Measurements from ENCODE around the gene ZNF598. TPM values are rescaled to one million over a fixed set of nuclear protein-coding genes. Genes with fewer than 3 reads are reported as not detected.
"Not testable (repeated sequence)": the region's sequence is repeated elsewhere in the genome, so short reads cannot be mapped to it uniquely, and the experiment has no call there.

The ZNF598 gene
- total RNA-seq, 1 donor from 2014 or later, result 50.3 TPM

DNA sequence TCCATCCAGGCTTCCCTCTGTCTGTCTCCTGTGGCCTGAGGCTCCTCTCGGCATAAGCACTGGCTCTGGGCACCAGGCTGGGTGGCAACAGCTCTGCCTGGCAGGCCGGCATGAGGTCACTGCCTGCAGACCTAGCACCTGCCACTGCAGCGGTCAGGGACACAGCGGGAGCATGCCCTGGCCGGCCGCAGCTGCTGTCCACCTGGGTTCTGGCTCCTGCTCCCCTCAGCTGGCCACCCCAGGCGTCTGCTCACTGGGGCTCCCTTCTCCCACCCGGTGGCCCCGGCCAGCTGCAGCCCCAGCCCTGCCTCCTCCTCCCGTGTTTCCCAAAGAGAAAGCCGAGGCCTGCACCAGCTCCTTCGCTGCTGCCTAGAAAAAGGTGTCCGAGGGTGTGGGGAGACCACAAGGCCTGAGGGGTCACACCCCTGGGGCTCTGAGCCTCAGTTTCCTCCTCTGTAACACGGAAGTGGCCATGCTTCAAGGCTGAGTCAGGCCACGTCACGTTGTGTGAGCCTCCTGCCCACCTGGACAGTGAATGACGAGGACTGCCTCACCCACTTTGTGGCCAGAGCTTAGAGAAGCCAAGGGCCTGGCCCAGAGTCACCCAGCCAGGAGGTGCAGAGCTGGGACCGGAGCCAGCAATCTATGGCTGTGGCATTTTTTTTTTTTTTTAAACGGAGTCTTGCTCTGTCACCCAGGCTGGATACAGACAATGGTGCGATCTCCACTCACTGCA is 31.3 kb upstream of the ZNF598 start:
- peak; percentile 94 for DNase-seq (ENCODE audit: low read depth)

DNA sequence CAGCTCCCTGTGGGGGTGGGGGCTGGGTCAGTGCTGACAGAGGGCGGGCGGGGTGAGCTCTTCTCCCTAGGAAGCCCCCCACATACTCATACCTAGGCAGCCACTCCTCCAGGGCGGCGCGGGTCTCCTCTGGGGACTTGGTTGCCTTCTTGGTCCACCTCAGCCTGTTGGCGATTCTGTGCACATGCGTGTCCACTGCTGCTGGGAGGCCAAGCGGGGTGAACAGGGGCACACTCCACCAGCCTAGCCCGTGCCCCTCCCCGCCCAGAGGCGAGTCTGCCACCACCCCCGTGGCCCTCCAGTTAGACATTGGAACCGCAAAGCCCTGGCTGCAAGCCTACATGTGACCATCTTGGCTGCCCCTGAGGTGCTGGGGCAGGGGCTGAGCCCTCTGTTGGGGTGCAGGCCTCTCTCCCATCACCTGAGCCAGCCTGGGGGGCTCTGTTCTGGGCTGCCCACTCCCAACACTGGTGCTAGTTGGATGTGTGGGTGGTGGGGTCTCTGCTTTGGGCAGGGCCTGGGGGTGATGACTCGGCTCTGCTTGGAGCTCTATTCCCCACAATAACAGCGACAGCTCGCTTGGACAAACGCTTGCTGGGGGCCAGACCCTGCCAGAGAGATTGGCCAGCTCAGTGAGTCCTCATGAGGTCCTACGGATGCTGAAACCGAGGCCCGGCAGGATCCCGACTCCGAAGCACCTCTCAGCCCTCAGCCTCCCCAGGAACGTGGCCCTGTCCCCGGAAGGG is 30.6 kb upstream of the ZNF598 start:
- DNase-seq (ENCODE audit: low read depth), result no peak

DNA sequence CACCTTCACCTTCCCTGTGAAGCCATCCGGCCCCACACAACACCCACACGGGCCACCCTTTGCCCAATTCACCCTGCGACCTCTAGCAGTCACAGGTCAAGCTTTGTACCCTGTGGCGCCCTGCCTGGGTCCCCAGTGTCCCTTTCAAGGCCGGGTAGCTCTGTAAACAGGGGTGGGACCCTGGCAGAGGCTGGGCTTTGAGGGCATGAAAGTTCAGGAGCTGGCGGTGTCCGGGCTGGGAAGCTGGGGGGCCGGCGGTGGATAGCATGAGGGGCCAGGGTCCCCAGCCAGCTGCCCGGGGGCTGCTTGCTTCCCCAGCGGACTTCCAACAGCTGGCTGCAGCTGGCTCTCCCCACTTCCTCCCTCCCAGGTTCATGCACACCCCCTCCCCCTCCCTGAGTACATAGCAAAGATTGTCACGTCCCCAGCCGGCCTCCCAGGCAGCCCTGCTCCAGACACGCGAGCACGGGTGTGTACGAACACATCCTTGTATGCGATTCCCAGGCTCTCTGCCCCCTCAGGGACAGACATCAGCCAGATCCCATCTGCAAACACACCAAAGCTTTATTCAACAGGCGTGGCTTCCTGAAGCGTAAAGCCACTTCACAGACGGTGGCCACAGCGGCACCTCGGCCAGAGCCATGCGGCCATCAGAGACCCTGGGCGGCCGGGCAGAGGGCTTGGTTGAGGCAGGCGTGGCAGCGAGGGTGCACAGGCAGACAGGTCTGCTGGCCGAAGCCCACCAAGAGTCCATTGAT is 29.8 kb upstream of the ZNF598 start:
- peak; percentile 67 for DNase-seq (ENCODE audit: low read depth)

DNA sequence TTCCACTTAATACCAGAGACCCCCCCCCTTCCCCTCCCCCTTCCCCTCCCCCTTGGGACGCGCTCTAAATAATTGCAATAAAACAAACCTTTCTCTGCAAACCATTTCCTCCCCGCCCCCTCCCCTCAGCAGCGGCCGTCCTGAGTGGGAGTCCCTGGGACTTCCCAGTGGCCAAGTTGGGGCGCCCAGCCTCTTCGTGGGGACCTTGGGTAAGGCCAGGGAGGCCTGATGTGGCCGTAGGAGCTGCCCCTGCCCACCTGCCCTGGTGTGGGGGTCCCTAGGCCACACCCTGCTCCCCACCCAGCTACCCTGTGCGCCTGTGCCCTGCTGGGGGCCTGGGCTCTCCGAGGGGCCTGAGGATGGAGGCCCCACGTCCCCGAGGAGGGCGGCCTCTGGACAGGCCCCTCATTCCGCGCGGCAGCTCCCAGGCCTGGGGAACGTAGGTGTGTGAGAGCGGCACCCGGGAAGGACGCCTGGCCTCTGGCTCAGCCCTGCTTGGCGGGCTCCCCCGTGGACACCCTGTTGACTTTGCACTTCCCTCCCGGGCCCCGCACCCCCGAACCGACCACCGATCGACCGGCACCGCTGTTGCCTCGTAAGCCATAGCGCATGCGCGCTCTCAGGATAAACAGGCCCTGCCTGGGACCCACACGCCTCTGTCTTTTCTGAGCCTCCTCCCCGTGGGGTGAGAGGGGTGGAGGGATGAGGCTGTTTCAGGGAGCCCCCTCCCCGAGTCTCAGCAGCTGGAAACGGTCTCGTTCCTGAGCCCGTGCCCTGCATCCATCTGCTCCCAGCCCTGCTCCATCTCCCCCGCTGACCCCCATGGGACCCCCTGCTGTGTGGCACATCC is 29.0 kb upstream of the ZNF598 start:
- DNase-seq (ENCODE audit: low read depth), result no peak

DNA sequence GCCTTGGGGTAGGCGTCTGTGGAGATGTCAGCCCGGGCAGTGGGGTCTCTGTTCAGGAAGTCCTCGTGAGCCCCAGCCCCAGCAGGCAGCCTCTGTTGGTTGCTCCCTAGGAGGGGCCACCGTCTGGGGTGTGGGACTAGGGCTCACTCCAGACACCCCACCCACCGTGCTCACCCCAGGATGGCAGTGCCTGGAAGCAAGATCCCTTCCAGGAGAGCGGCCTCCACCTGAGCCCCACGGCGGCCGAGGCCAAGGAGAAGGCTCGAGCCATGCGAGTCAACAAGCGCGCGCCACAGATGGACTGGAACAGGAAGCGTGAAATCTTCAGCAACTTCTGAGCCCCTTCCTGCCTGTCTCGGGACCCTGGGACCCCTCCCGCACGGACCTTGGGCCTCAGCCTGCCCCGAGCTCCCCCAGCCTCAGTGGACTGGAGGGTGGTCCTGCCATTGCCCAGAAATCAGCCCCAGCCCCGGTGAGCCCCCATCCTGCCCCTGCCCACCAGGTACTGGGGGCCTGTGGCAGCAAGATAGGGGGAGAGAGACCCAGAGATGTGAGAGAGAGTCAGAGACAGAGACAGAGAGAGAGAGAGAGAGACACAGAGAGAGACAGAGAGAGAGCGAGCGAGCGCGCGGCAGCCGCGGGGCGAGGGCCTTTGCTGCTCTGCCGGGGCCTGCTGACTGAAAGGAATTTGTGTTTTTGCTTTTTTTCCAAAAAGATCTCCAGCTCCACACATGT is 28.2 kb upstream of the ZNF598 start:
- no peak for DNase-seq (ENCODE audit: low read depth)

DNA sequence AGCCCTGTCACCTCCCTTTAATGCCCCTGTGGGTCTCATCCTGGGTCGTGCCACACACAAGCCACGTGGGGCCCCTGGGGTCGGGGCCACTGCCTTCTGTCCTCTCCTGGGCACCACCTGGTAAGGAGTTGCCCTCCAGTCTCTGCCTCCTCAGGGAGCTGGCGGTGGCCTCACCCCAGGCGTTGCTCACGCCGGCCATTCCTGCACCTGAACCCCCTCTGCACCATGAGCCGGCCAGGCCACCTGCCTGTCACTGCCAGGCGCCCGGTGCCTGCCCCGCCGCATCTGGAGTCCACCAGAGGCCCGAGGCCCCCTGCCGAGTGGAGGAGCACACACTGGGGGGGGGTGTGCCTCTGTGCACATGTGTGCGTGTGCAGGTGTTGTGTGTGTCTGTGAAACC is 27.5 kb upstream of the ZNF598 start:
- no peak for DNase-seq (ENCODE audit: low read depth)

DNA sequence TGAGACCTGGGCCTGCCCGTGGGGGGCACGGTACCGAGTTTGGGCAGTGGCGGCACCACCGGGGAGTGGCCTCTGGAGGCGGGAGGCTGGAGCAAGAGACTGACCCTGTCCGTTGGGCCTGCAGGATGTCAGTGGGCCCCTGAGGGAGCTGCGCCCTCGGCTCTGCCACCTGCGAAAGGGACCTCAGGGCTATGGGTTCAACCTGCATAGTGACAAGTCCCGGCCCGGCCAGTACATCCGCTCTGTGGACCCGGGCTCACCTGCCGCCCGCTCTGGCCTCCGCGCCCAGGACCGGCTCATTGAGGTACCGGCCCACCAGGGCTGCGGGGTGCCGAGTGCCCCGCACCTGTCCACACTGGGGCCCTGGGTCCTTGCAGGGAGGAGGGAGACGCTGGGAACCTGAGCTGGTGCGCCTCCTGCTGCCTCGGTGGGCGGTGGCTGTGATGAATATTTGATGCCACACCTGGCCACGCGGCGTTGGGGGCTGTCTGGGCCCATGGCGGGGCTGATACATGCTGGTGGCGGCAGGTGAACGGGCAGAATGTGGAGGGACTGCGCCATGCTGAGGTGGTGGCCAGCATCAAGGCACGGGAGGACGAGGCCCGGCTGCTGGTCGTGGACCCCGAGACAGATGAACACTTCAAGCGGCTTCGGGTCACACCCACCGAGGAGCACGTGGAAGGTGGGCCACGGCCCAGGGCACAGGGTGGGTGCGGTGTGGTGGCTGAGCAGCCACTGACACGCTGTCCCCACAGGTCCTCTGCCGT is 26.8 kb upstream of the ZNF598 start:
- DNase-seq (ENCODE audit: low read depth), result no peak

DNA sequence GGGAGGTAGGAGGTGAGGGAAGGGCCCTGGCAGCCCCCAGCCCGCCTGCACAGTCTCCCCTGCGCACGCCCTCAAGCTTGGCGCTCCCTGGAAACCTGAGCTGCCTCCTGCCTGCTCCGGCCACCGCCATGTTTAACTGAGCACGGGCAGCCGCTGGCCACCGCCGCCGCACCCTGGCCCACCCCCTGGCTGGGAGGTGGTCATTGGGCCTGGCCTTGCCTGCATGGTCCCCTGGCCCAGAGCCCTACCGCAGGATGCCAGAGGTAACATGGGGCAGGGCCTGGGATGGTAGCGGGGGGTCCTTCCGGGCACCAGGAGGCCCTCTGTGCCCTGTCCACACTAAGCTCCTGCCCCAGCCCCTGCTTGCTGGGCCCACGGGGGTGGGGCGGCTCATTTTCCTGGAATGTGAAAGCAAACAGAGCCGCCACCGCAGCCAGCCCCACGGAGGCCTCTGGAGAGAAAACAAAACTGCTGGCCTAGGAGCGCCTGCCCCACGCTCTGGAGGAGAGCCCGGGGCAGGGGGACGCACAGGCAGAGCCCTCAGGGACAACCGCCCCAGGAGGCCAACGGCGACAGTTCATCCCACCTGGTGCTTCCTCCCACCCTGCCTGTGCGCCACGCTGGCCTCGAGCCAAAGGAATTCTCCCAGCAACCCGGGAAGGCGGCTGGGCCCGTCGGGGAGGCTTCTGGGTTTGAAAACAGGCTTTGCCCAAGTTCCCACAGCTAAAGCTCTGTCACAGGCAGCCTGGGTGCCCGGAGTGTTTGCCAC is 26.0 kb upstream of the ZNF598 start:
- DNase-seq (ENCODE audit: low read depth), result peak; percentile 78

DNA sequence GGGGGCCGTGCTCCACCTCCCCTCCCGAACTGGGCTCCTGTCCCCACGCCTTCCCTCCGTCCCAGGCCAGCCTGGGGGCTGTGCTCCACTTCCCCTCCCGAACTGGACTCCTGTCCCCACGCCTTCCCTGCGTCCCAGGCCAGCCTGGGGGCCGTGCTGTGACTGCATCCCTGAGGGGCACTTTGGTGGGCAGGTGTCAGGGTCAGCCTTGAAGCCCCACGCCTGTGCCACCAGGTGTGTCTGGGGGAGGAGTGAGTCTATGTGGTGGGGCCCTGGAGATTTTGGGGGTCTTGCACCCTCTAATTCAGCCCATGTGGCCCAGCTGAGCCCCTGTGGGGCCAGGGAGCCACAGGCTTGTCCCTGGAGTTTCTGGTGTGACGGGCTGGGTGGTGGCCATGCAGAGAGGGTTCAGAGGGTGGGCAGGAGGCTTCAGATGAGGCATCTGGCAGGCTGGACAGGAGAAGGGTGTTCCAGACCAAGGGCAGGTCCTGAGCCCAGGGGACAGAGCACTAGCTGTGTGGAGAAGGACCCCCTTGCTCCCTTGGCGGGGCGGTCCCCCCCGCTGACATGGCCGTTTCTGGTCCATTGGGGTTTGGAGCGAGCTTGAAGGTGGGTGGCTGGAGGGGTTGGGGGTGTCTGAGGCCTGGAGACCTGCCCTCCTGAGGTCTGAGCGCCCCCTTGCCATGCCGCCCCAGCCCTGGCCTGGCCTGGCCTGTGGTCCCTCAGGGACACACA is 25.2 kb upstream of the ZNF598 start:
- no peak for DNase-seq (ENCODE audit: low read depth)

DNA sequence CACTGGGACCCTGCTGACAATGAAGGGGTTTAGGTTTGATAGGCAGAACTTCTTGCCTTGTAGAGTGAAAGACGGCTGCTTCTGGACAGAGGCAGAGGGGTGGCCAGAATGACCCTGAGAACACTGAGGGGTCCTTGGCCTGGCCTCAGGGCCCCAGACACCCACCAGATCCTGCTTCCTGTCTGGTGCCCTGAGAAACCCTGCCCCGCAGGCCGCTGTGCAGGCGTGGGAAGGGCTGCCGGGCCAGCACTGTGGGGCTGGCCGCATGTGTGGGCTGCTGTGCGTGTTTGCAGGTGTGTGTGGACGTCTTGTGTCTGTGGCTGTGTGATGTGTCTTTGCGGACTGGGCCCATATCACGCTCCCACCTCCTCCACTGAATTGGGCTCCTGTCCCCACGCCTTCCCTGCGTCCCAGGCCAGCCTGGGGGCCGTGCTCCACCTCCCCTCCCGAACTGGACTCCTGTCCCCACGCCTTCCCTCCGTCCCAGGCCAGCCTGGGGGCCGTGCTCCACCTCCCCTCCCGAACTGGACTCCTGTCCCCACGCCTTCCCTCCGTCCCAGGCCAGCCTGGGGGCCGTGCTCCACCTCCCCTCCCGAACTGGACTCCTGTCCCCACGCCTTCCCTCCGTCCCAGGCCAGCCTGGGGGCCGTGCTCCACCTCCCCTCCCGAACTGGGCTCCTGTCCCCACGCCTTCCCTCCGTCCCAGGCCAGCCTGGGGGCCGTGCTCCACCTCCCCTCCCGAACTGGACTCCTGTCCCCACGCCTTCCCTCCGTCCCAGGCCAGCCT is 24.5 kb upstream of the ZNF598 start:
- DNase-seq (ENCODE audit: low read depth), result not testable (repeated sequence)

DNA sequence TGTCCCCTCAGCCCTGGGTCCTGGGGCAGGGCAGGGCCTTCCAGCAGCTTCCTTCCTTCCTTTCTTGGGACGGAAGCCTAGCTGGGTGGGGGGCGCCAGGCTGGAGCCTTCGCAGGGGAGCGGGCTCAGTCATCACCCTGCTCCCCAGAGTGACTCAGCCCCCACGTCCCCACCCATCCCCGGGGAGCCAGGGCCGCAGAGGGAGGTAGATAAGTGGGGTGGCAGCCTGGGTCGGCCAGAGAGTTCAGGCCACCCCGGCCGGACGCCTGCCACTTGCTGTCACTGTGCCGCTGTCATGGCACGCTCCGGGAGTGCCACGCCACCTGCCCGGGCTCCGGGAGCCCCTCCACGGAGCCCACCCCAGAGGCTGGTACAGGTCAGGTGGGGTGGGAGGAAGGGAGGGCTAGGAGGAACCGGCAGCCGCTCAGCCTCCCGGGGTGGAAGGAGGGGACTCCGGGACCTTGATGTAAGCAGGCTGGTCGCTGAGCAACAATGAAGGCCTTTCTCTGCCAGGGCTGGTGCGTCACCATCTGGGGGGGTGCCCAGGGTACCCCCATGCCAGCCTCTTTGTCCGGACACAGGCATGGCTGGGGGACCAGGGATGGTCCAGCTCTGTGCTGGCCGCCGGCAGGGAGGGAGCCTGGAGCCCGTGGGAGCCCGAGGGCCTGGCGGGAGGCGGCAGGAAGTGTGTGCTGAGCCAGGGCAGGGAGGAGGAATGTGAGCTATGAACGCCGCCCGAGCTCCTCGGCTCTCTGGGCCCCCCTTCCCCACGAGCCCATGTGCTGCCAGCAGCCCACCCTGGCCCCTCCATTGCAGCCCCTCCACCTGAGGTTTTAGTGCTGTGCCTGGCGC is 23.7 kb upstream of the ZNF598 start:
- DNase-seq (ENCODE audit: low read depth), result peak; percentile 48

DNA sequence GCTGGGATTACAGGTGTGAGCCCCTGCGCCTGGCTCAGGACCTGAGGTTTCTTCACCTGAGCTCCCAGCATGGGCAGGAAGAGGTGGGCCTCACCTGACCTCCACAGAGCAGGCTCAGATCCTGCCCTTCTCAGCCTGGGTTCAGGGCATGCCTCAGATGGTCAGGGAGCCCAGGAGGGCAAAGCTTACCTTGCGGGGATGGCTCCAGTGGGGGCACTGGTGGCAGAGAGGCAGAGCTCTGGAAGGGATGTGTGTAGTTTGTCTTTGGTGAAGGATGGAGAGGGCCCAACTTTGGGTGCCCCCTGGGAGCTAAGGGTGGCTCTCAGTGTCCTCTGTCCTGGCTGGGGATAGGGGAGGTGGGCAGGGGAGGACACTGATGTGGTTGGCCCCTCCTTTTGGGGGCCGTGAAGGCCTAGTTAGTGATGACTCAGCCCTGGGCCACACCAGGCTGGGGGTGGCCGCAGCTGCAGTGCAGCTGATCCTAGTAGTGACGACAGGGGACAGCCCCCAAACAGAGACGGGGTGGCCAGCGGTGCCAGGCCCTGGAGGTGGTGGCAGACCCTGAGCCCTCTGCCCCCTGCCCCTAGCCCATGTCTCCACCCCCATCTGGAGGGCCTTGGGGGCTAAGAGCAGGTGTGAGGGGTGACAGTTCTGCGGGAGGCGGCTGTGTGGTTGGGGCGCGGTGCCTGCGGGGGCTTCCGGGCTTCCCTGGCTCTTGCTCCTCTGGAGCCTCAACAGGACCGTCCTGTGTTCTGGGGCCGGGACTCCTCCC is 22.9 kb upstream of the ZNF598 start:
- DNase-seq (ENCODE audit: low read depth), result no peak

DNA sequence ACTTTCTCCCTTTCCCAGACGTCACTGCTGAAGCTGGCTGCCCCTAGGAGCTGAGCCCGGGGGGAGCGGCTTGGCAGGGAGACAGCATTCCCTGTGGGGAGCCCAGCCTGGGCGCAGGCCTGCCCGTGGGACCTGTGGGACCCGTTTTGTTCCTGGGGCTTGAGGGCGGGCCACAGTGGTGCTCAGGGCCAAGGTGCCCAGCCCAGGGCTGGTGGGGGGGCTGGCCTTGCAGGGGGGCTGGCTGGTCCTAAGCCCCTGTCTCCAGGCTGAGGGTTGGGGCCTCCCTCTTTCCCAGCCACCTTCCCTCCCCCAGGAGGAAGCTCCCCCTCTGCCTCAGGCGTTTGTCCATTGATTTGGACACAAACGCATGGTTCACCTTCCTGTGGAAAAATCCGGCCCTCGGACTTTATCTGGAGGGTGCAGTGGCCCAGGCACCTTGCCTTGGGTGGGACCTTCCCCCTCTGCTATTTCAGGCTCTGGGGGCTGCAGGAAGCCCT is 21.5 kb upstream of the ZNF598 start:
- DNase-seq (ENCODE audit: low read depth), result no peak

DNA sequence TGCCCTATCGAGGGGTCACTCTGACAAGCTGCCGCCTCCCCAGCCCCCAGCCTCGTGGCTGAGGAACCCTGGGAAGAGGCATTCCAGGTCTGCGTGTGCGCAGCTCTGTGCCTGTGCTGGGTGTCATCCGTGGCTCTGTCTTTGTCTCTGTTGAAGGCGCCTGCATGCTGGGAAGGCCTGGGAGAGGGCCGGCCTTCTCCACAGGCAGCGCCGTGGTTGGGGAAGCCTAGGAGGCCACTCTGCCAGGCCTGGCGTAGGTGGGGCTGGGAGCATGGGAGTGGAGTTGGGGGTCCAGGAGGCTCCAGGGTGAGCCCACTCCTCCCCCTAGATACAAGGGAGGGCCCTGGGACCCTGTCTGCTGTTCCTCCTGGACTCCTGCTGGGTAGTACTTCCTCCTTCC is 20.4 kb upstream of the ZNF598 start:
- no peak for DNase-seq (ENCODE audit: low read depth)

DNA sequence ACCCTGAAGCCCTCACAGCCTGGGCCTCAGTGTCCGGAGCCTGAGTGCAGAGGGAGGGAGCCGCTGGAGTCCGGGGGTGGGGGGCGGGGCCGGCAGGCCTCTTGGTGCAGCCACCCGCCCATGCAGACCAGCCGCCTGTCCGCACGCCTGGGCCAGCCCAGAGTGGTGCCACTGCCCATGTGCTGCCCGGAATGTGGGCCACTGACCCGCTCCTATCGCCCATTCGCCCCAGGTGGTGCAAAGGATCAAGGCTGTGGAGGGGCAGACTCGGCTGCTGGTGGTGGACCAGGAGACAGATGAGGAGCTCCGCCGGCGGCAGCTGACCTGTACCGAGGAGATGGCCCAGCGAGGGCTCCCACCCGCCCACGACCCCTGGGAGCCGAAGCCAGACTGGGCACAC is 19.7 kb upstream of the ZNF598 start:
- DNase-seq (ENCODE audit: low read depth), result no peak
